OCI-LY1 (cell line): Measurements from ENCODE around the gene SPOP.

ENCODE experiments used
- H2AFZ ChIP-seq: fragments of 200-600 bp; sonication (generic), shearing (Covaris generic); 2 replicates; pipeline ENCODE4 v1.6.0; 2014; ENCODE audit warnings: antibody characterized with exemption, mild to moderate bottlenecking, low read length
- H3F3A ChIP-seq: fragments of 200-600 bp; sonication (generic), shearing (Covaris generic); 2 replicates; pipeline ENCODE4 v1.6.0; 2014; ENCODE audit warnings: mild to moderate bottlenecking, antibody characterized with exemption, low read length, moderate library complexity; ENCODE audit not compliant: insufficient read depth
- H3K27ac ChIP-seq: fragments of 200-600 bp; sonication (generic); 2 replicates; pipeline ENCODE4 v1.5.1; 2014; ENCODE audit warnings: low read length, mixed run types, mild to moderate bottlenecking, low read depth; ENCODE audit not compliant: poor library complexity, severe bottlenecking
- H3K27me3 ChIP-seq: fragments of 200-600 bp; sonication (generic); 2 replicates; pipeline ENCODE4 v1.6.0; 2014; ENCODE audit warnings: antibody characterized with exemption, mild to moderate bottlenecking, low read length, moderate library complexity; ENCODE audit not compliant: insufficient read depth
- H3K36me3 ChIP-seq: fragments of 200-600 bp; sonication (generic); 2 replicates; pipeline ENCODE4 v1.6.1; 2014; ENCODE audit warnings: mild to moderate bottlenecking, antibody characterized with exemption, low read length, moderate library complexity, mixed read lengths; ENCODE audit not compliant: insufficient read depth
- H3K4me1 ChIP-seq: fragments of 200-600 bp; sonication (generic); 2 replicates; pipeline ENCODE4 v1.5.1; 2014; ENCODE audit warnings: mild to moderate bottlenecking, low read length, moderate library complexity; ENCODE audit not compliant: insufficient read depth, severe bottlenecking
- H3K4me2 ChIP-seq: fragments of 200-600 bp; sonication (generic), shearing (Covaris generic); 2 replicates; pipeline ENCODE4 v1.6.1; 2014; ENCODE audit warnings: low read length
- H3K4me3 ChIP-seq: fragments of 200-600 bp; sonication (generic); 2 replicates; pipeline ENCODE4 v1.5.1; 2014; ENCODE audit warnings: low read length, low read depth, mild to moderate bottlenecking, mixed read lengths; ENCODE audit not compliant: poor library complexity, severe bottlenecking
- H3K79me2 ChIP-seq: fragments of 200-600 bp; shearing (Covaris generic); 2 replicates; pipeline ENCODE4 v1.6.1; 2016; ENCODE audit warnings: mixed run types, low read length, mixed read lengths; ENCODE audit not compliant: insufficient read depth
- H3K9ac ChIP-seq: fragments of 200-600 bp; sonication (generic), shearing (Covaris generic); 2 replicates; pipeline ENCODE4 v1.6.1; 2014; ENCODE audit warnings: mild to moderate bottlenecking, low read length, mixed read lengths
- H3K9me2 ChIP-seq: fragments of 200-600 bp; sonication (generic), shearing (Covaris generic); 2 replicates; pipeline ENCODE4 v1.6.1; 2014; ENCODE audit warnings: low read depth, mild to moderate bottlenecking, low read length, mixed read lengths
- H3K9me3 ChIP-seq: fragments of 200-600 bp; shearing (Covaris generic); 2 replicates; pipeline ENCODE4 v1.6.1; 2014; ENCODE audit warnings: low read length, mixed read lengths
- H4K20me1 ChIP-seq: fragments of 200-600 bp; sonication (generic), shearing (Covaris generic); 2 replicates; pipeline ENCODE4 v1.6.0; 2016; ENCODE audit warnings: mild to moderate bottlenecking, low read length; ENCODE audit not compliant: insufficient read depth
- EZH2 ChIP-seq: fragments of 200-600 bp; sonication (generic), shearing (Covaris generic); IDR thresholded peaks from 2 replicates; pipeline ENCODE4 v1.8.0; 2017; ENCODE audit warnings: borderline replicate concordance, mixed run types, mild to moderate bottlenecking, antibody characterized with exemption, low read length, moderate library complexity, mixed read lengths
- TF ChIP-seq, protein P1 (sequence below): fragments of 200-600 bp; sonication (generic), shearing (Covaris generic); IDR thresholded peaks from 2 replicates; pipeline ENCODE4 v1.5.1; 2017; ENCODE audit warnings: mild to moderate bottlenecking, antibody characterized with exemption, low read length, moderate library complexity, mixed read lengths

Gene SPOP

GRCh38 chr17:49597928-49598655, 79.8 kb downstream of the SPOP start:
- no peak for TF ChIP-seq EZH2
- TF ChIP-seq, protein P1, sequence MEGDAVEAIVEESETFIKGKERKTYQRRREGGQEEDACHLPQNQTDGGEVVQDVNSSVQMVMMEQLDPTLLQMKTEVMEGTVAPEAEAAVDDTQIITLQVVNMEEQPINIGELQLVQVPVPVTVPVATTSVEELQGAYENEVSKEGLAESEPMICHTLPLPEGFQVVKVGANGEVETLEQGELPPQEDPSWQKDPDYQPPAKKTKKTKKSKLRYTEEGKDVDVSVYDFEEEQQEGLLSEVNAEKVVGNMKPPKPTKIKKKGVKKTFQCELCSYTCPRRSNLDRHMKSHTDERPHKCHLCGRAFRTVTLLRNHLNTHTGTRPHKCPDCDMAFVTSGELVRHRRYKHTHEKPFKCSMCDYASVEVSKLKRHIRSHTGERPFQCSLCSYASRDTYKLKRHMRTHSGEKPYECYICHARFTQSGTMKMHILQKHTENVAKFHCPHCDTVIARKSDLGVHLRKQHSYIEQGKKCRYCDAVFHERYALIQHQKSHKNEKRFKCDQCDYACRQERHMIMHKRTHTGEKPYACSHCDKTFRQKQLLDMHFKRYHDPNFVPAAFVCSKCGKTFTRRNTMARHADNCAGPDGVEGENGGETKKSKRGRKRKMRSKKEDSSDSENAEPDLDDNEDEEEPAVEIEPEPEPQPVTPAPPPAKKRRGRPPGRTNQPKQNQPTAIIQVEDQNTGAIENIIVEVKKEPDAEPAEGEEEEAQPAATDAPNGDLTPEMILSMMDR: no peak
- no peaks in the 10 kb centered on the region for H3K79me2 ChIP-seq
- H2AFZ ChIP-seq: no peak overlapping the region
- H3K9me3 ChIP-seq: no peaks in the 10 kb centered on the region
- H3K4me1 ChIP-seq: no peaks in the 10 kb centered on the region
- H3K27me3 ChIP-seq: no peaks in the 10 kb centered on the region
- peaks cover 60% of the 10 kb centered on the region for H3K36me3 ChIP-seq
- no peaks in the 10 kb centered on the region for H3F3A ChIP-seq
- no peak overlapping the region for H3K4me2 ChIP-seq
- H3K9ac ChIP-seq: no peak overlapping the region
- H3K9me2 ChIP-seq: no peaks in the 10 kb centered on the region
- H3K4me3 ChIP-seq: no peak overlapping the region
- H3K27ac ChIP-seq: no peak overlapping the region
- no peaks in the 10 kb centered on the region for H4K20me1 ChIP-seq

GRCh38 chr17:49597436-49597835, 80.5 kb downstream of the SPOP start:
- Histone ChIP-seq H3K27ac (no peak overlapping the region), H3K9me3 (no peaks in the 10 kb centered on the region), H4K20me1 (no peaks in the 10 kb centered on the region), H3K27me3 (no peaks in the 10 kb centered on the region), H3F3A (no peaks in the 10 kb centered on the region), H3K36me3 (peaks cover 54% of the 10 kb centered on the region), H3K79me2 (no peaks in the 10 kb centered on the region), H3K4me2 (no peak overlapping the region), H3K9ac (no peak overlapping the region), H3K4me1 (no peaks in the 10 kb centered on the region), H3K9me2 (no peaks in the 10 kb centered on the region), H2AFZ (no peak overlapping the region), H3K4me3 (no peak overlapping the region)
- TF ChIP-seq, protein P1: no peak
- no peak for TF ChIP-seq EZH2

- Histone ChIP-seq H3K9ac (no peak overlapping the region), H3K9me3 (no peaks in the 10 kb centered on the region), H3F3A (no peaks in the 10 kb centered on the region), H3K36me3 (peaks cover 46% of the 10 kb centered on the region), H3K79me2 (no peaks in the 10 kb centered on the region), H3K4me1 (no peaks in the 10 kb centered on the region), H4K20me1 (no peaks in the 10 kb centered on the region), H3K27ac (no peak overlapping the region), H3K4me3 (no peak overlapping the region), H2AFZ (no peak overlapping the region), H3K27me3 (no peaks in the 10 kb centered on the region), H3K4me2 (no peak overlapping the region), H3K9me2 (no peaks in the 10 kb centered on the region)
- TF ChIP-seq, protein P1: no peak
- no peak for TF ChIP-seq EZH2
Observed at GRCh38 chr17:49596613-49597244, 81.2 kb downstream of the SPOP start.
